Suprapubic skin (tissue), 4 donors: ENCODE measurements around the gene ITPK1.

Experiments used
- EP300 ChIP-seq: sonication (generic); formaldehyde crosslinking; IDR thresholded peaks from one replicate; pipeline ENCODE4 v1.6.1; 2017; ENCODE audit warnings: antibody characterized with exemption
- POLR2A ChIP-seq, 2 donors: fragments of 450-650 bp; IDR thresholded peaks; one replicate each; pipeline ENCODE4 v1.6.1; 2017; ENCODE audit warnings: antibody characterized with exemption in 2 of 2, mild to moderate bottlenecking in 2 of 2, moderate library complexity in 2 of 2
- POLR2AphosphoS5 ChIP-seq, 3 donors: sonication (generic); formaldehyde crosslinking; IDR thresholded peaks; one replicate each; pipeline ENCODE4 v1.6.1; 2017; ENCODE audit warnings: antibody characterized with exemption in 3 of 3

GRCh38 chr14:92961567-92961855, 154.2 kb downstream of the ITPK1 start:
- TF ChIP-seq EP300: no peak
- TF ChIP-seq POLR2A (IDR thresholded peaks at IDR 0.05): no peak
- no peak for TF ChIP-seq POLR2AphosphoS5 (IDR thresholded peaks at IDR 0.05)
